IMR-90 (cell line): ENCODE data around the gene EFHC1. TPM values are rescaled to one million over a fixed set of nuclear protein-coding genes. Genes with fewer than 3 reads are reported as not detected.
A peak's percentile ranks its signal among the peaks of the same experiment; 100 is the strongest.

Source experiments
- ATAC-seq: fragments of 200-7000 bp; cut with Tn5 transposase; 2 replicates; pipeline ENCODE4 v1.9.1; 2020; ENCODE audit warnings: low read depth, mild to moderate bottlenecking, moderate library complexity
- Bru-seq: library from RNA; stranded (reverse); fragments of 400-500 nt; gene quantifications from one replicate; lab custom pipeline; 2021; lab: Mats Ljungman, UMichigan
- BruChase-seq, 2 experiments: library from RNA; stranded (reverse); fragments of 400-500 nt; gene quantifications; one replicate each; lab custom pipeline; 2021; lab: Mats Ljungman, UMichigan
- BruUV-seq: library from RNA; stranded (reverse); fragments of 400-500 nt; replicated peaks from 2 replicates; lab custom pipeline; 2021; lab: Mats Ljungman, UMichigan
- CTCF ChIA-PET: fragments of 300-600 bp; formaldehyde crosslinking; extraction: SDS; loops from one replicate; lab custom pipeline; 2021; ENCODE audit warnings: antibody characterized with exemption; lab: Yijun Ruan, JAX
- POLR2A ChIA-PET: fragments of 300-600 bp; sonication (Branson Sonifier 250); formaldehyde crosslinking; loops from one replicate; lab custom pipeline; 2022; ENCODE audit warnings: antibody characterized with exemption; ENCODE audit not compliant: unreplicated experiment; lab: Charles Lee
- DNase-seq: peaks from one replicate; pipeline ENCODE4 v3.0.0; 2013
- H2AFZ ChIP-seq: replicated peaks from 2 replicates; pipeline ENCODE3; 2013; ENCODE audit warnings: low read length, mild to moderate bottlenecking; ENCODE audit not compliant: poor library complexity
- H2AK5ac ChIP-seq: 2 replicates; pipeline ENCODE4 v1.6.1; 2013; ENCODE audit warnings: low read depth, low read length, inconsistent platforms
- H2AK9ac ChIP-seq: replicated peaks from 2 replicates; pipeline ENCODE3; 2013; ENCODE audit warnings: mild to moderate bottlenecking, low read depth, low read length, moderate library complexity; ENCODE audit not compliant: poor library complexity
- H2BK120ac ChIP-seq: 2 replicates; pipeline ENCODE4 v1.6.1; 2013; ENCODE audit warnings: low read depth, low read length, inconsistent platforms
- H2BK15ac ChIP-seq: 3 replicates; pipeline ENCODE4 v1.6.1; 2013; ENCODE audit warnings: low read depth, low read length, inconsistent platforms
- H2BK20ac ChIP-seq: 2 replicates; pipeline ENCODE4 v1.6.1; 2013; ENCODE audit warnings: low read depth, mild to moderate bottlenecking, inconsistent platforms, low read length, moderate library complexity
- H2BK5ac ChIP-seq: 2 replicates; pipeline ENCODE4 v1.6.1; 2013; ENCODE audit warnings: mild to moderate bottlenecking, low read depth, low read length, inconsistent platforms; ENCODE audit not compliant: poor library complexity, severe bottlenecking
- H3K14ac ChIP-seq: replicated peaks from 2 replicates; pipeline ENCODE4 v1.6.1; 2013; ENCODE audit warnings: low read depth, low read length, inconsistent platforms
- H3K18ac ChIP-seq: 2 replicates; pipeline ENCODE4 v1.6.1; 2013; ENCODE audit warnings: low read depth, low read length, control low read depth
- H3K23ac ChIP-seq: 2 replicates; pipeline ENCODE4 v1.6.1; 2013; ENCODE audit warnings: low read depth, low read length, inconsistent platforms
- H3K27ac ChIP-seq: 2 replicates; pipeline ENCODE4 v1.5.1; 2013; ENCODE audit warnings: mild to moderate bottlenecking, control low read depth, low read length; ENCODE audit not compliant: insufficient read depth
- H3K27me3 ChIP-seq: 2 replicates; pipeline ENCODE4 v1.6.1; 2013; ENCODE audit warnings: low read length; ENCODE audit not compliant: control insufficient read depth, insufficient read depth
- H3K36me3 ChIP-seq: 2 replicates; pipeline ENCODE4 v1.6.1; 2013; ENCODE audit warnings: low read length, mixed read lengths; ENCODE audit not compliant: control insufficient read depth, insufficient read depth
- H3K4ac ChIP-seq: 2 replicates; pipeline ENCODE4 v1.6.1; 2013; ENCODE audit warnings: low read depth, low read length, inconsistent platforms
- H3K4me1 ChIP-seq: 2 replicates; pipeline ENCODE4 v1.6.1; 2013; ENCODE audit warnings: low read length, mixed read lengths; ENCODE audit not compliant: control insufficient read depth, insufficient read depth
- H3K4me2 ChIP-seq: 2 replicates; pipeline ENCODE4 v1.6.1; 2013; ENCODE audit warnings: low read depth, mild to moderate bottlenecking, control low read depth, low read length, moderate library complexity
- H3K4me3 ChIP-seq: 2 replicates; pipeline ENCODE4 v1.5.1; 2013; ENCODE audit warnings: low read depth, mild to moderate bottlenecking, control low read depth, low read length, moderate library complexity; ENCODE audit not compliant: insufficient read depth
- H3K56ac ChIP-seq: 2 replicates; pipeline ENCODE4 v1.6.1; 2013; ENCODE audit warnings: low read length, inconsistent platforms; ENCODE audit not compliant: insufficient read depth; ENCODE audit errors: extremely low read depth
- H3K79me1 ChIP-seq, 2 experiments: 2 replicates each; pipeline ENCODE4 v1.6.1; 2013; ENCODE audit warnings: low read length in 2 of 2, inconsistent platforms in 1 of 2, low read depth in 1 of 2
- H3K9ac ChIP-seq: 2 replicates; pipeline ENCODE4 v1.6.1; 2013; ENCODE audit warnings: low read depth, low read length, control low read depth
- H3K9me1 ChIP-seq: 2 replicates; pipeline ENCODE4 v1.6.1; 2013; ENCODE audit warnings: low read length, inconsistent platforms; ENCODE audit not compliant: insufficient read depth
- H3K9me3 ChIP-seq: 2 replicates; pipeline ENCODE4 v1.6.1; 2013; ENCODE audit warnings: low read length; ENCODE audit not compliant: control insufficient read depth, insufficient read depth
- H4K20me1 ChIP-seq: 2 replicates; pipeline ENCODE4 v1.6.1; 2013; ENCODE audit warnings: low read length, inconsistent platforms; ENCODE audit not compliant: insufficient read depth
- H4K5ac ChIP-seq: 2 replicates; pipeline ENCODE4 v1.6.1; 2013; ENCODE audit warnings: mild to moderate bottlenecking, low read depth, low read length, control low read depth
- H4K8ac ChIP-seq, 2 experiments: 2 replicates each; pipeline ENCODE4 v1.6.1; 2013; ENCODE audit warnings: low read depth in 2 of 2, low read length in 2 of 2, control low read depth in 1 of 2, inconsistent platforms in 1 of 2
- H4K91ac ChIP-seq: 2 replicates; pipeline ENCODE4 v1.6.1; 2013; ENCODE audit warnings: low read depth, low read length, inconsistent platforms; ENCODE audit not compliant: insufficient read depth
- CEBPB ChIP-seq: IDR thresholded peaks from 2 replicates; pipeline ENCODE4 v1.6.1; 2012; ENCODE audit warnings: low read depth, low read length, improper control_type of control experiment
- CHD1 ChIP-seq: IDR thresholded peaks from 2 replicates; pipeline ENCODE4 v1.6.1; 2012; ENCODE audit warnings: low read depth, low read length, improper control_type of control experiment
- MAZ ChIP-seq: IDR thresholded peaks from 2 replicates; pipeline ENCODE4 v1.6.1; 2012; ENCODE audit warnings: low read depth, mild to moderate bottlenecking, low read length, improper control_type of control experiment, moderate library complexity, borderline replicate concordance
- MXI1 ChIP-seq: IDR thresholded peaks from 2 replicates; pipeline ENCODE4 v1.6.1; 2012; ENCODE audit warnings: low read depth, mild to moderate bottlenecking, low read length, moderate library complexity, borderline replicate concordance
- POLR2A ChIP-seq: IDR thresholded peaks from 2 replicates; pipeline ENCODE4 v1.6.1; 2012; ENCODE audit warnings: mild to moderate bottlenecking, low read depth, low read length
- RCOR1 ChIP-seq: IDR thresholded peaks from 2 replicates; pipeline ENCODE4 v1.6.1; 2012; ENCODE audit warnings: mild to moderate bottlenecking, low read length, improper control_type of control experiment; ENCODE audit not compliant: insufficient replicate concordance
- RFX5 ChIP-seq: IDR thresholded peaks from 2 replicates; pipeline ENCODE4 v1.8.0; 2012; ENCODE audit warnings: low read depth, mild to moderate bottlenecking, low read length, moderate library complexity
- SMC3 ChIP-seq: fragments of 150-350 bp; IDR thresholded peaks from 2 replicates; pipeline ENCODE4 v1.6.1; 2016; ENCODE audit warnings: low read depth, mild to moderate bottlenecking, antibody characterized with exemption, low read length, moderate library complexity
- WGBS, 2 experiments: methylation state at CpG; one replicate each; pipeline versions ENCODE4 v1.1.5 to v1.1.7; 2013; ENCODE audit warnings: missing lambda C conversion rate in 2 of 2; ENCODE audit not compliant: insufficient read length in 1 of 2; ENCODE audit errors: extremely low coverage in 2 of 2; 5-methylcytosine and 5-hydroxymethylcytosine counted together
- dilution Hi-C: fragments of 300-500 bp; cut with HindIII; formaldehyde crosslinking; loops from one replicate; pipeline ENCODE4 v1.14.3; 2018; ENCODE audit warnings: low sequenced_read_pairs; ENCODE audit not compliant: unreplicated experiment
- in situ Hi-C: fragments of 300-500 bp; cut with MboI; formaldehyde crosslinking; loops from 3 replicates; pipeline ENCODE4 v1.14.3; 2019; ENCODE audit warnings: low sequenced_read_pairs, inconsistent platforms, mixed read lengths
- intact Hi-C: fragments of 100-400 bp; cut with micrococcal nuclease; formaldehyde crosslinking; loops from 2 replicates; pipeline ENCODE4 v1.10.0; 2022
- long read RNA-seq: library from polyadenylated mRNA; unstranded; transcript quantifications from one replicate; pipeline ENCODE4 v2.0.0, GENCODE V29; 2021; ENCODE audit not compliant: unreplicated experiment
- polyA plus RNA-seq, 3 experiments: library from polyadenylated mRNA; depleted of rRNA; stranded (reverse); fragments of >200 nt; gene quantifications; 2 replicates each; pipeline ENCODE4 v1.2.3, GENCODE V29; 2012; ENCODE audit warnings: low replicate concordance in 1 of 3
- total RNA-seq: library from RNA; depleted of rRNA; stranded (reverse); fragments of >200 nt; gene quantifications from 2 replicates; pipeline ENCODE4 v1.2.3, GENCODE V29; 2012; rRNA removed

EFHC1 gene, protein sequence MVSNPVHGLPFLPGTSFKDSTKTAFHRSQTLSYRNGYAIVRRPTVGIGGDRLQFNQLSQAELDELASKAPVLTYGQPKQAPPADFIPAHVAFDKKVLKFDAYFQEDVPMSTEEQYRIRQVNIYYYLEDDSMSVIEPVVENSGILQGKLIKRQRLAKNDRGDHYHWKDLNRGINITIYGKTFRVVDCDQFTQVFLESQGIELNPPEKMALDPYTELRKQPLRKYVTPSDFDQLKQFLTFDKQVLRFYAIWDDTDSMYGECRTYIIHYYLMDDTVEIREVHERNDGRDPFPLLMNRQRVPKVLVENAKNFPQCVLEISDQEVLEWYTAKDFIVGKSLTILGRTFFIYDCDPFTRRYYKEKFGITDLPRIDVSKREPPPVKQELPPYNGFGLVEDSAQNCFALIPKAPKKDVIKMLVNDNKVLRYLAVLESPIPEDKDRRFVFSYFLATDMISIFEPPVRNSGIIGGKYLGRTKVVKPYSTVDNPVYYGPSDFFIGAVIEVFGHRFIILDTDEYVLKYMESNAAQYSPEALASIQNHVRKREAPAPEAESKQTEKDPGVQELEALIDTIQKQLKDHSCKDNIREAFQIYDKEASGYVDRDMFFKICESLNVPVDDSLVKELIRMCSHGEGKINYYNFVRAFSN
- total RNA-seq (14.0 and 14.7 TPM in 2 replicates), polyA plus RNA-seq (2012; rRNA removed) (17.6 and 23.0 TPM in 2 replicates), Bru-seq, nascent RNA (percentile 47 among the genes with signal in this experiment), BruChase-seq, experiment 1, labeled RNA remaining after a 6-hour chase (percentile 51 among the genes with signal in this experiment), BruChase-seq, experiment 2, labeled RNA remaining after a 2-hour chase (percentile 47 among the genes with signal in this experiment)
- 3.1 and 5.1 TPM in 2 replicates for polyA plus RNA-seq (2012; cell fraction: cytosol; rRNA removed)
- 39.6 and 135 TPM in 2 replicates for polyA plus RNA-seq (2012; cell fraction: nucleus; rRNA removed; ENCODE audit: low replicate concordance)
- long read RNA-seq, full-length matches to known transcripts = 13 of 40 reads
- long read RNA-seq, partial matches to known transcripts = 5 of 40 reads
- long read RNA-seq, other reads (novel, unspliced or antisense) = 22 of 40 reads

GRCh38 chr6:52419809-52420667 lies at the start of gene EFHC1:
TSS of gene EFHC1 (plus strand) at chr6:52420342. CDS start at chr6:52420411, 69 bp downstream.
- H2AK5ac ChIP-seq = peak within 1 kb of the TSS; percentile 99
- peak within 1 kb of the TSS; percentile 99 for H3K4ac ChIP-seq
- peak within 1 kb of the TSS; percentile 94 for H2AFZ ChIP-seq
- peak within 1 kb of the TSS; percentile 92 for H2BK120ac ChIP-seq
- H3K36me3 ChIP-seq = no peaks in the 10 kb centered on the region
- 0% methylated on average over 26 of the region's 57 CpGs; no CpG with 5 or more reads in 1 of the 2 experiments for WGBS, 2 experiments
- H3K9me1 ChIP-seq = peaks cover 13% of the 10 kb centered on the region
- peak within 1 kb of the TSS; percentile 87 for H3K4me2 ChIP-seq
- TF ChIP-seq POLR2A (peak; percentile 91), CEBPB (no peak), CHD1 (no peak), RCOR1 (peak; percentile 17), SMC3 (no peak), MAZ (peak; percentile 78; the same call in 1 of the 2 replicates), MXI1 (peak; percentile 93), RFX5 (no peak)
- peak within 1 kb of the TSS; percentile 43 for H2BK20ac ChIP-seq
- peak; percentile 97 for DNase-seq
- H3K27ac ChIP-seq = peak within 1 kb of the TSS; percentile 95
- peaks cover 17% of the 10 kb centered on the region for H3K4me1 ChIP-seq
- ATAC-seq = peak; percentile 93
- H3K14ac ChIP-seq = peak within 1 kb of the TSS; percentile 100
- dilution Hi-C loops (loop anchor here (25.0 kb wide), 1 partner anchor 242 kb away; the partner anchor contains the start of gene TMEM14A), in situ Hi-C loops (loop anchor here (5.0 kb wide), 2 partner anchors 177 to 242 kb away; no protein-coding TSS in a partner anchor), intact Hi-C loops (loop anchor here (1.0 to 5.0 kb wide), 4 partner anchors 52 to 176 kb away; no protein-coding TSS in a partner anchor)
- H2AK9ac ChIP-seq = peak within 1 kb of the TSS; percentile 98
- H3K23ac ChIP-seq = peak within 1 kb of the TSS; percentile 100
- H3K9ac ChIP-seq = peak within 1 kb of the TSS; percentile 95
- H4K8ac ChIP-seq = peak within 1 kb of the TSS; percentile 99 to 100
- BruUV-seq = TSS peak; percentile 96
- CTCF ChIA-PET = interaction anchor here (1.4 to 1.6 kb wide), 3 partner anchors 215 to 243 kb away, joined by 4 read pairs; no protein-coding TSS in a partner anchor
- peak within 1 kb of the TSS; percentile 97 for H4K91ac ChIP-seq
- H4K20me1 ChIP-seq = no peaks in the 10 kb centered on the region
- peaks cover 9 to 26% of the 10 kb centered on the region in 2 experiments; a peak in 3 of 4 replicates for H3K79me1 ChIP-seq
- POLR2A ChIA-PET = interaction anchor here (0.5 to 1.1 kb wide), 3 partner anchors 79 to 242 kb away, joined by 3 to 6 read pairs (median 3); no protein-coding TSS in a partner anchor
- peak within 1 kb of the TSS; percentile 65 for H3K4me3 ChIP-seq
- H2BK15ac ChIP-seq = peak within 1 kb of the TSS; percentile 85
- peak within 1 kb of the TSS; percentile 94 for H4K5ac ChIP-seq
- H3K27me3 ChIP-seq = no peaks in the 10 kb centered on the region
- peak within 1 kb of the TSS; percentile 95 for H3K56ac ChIP-seq
- peak within 1 kb of the TSS; percentile 84 for H3K18ac ChIP-seq
- peak within 1 kb of the TSS; percentile 94 for H2BK5ac ChIP-seq
- no peaks in the 10 kb centered on the region for H3K9me3 ChIP-seq
